ENCODE results near the gene RAET1G.
A peak's percentile ranks its signal among the peaks of the same experiment; 100 is the strongest.
"Not testable (repeated sequence)": the region's sequence is repeated elsewhere in the genome, so short reads cannot be mapped to it uniquely, and the experiment has no call there.

Gene RAET1G

DNA sequence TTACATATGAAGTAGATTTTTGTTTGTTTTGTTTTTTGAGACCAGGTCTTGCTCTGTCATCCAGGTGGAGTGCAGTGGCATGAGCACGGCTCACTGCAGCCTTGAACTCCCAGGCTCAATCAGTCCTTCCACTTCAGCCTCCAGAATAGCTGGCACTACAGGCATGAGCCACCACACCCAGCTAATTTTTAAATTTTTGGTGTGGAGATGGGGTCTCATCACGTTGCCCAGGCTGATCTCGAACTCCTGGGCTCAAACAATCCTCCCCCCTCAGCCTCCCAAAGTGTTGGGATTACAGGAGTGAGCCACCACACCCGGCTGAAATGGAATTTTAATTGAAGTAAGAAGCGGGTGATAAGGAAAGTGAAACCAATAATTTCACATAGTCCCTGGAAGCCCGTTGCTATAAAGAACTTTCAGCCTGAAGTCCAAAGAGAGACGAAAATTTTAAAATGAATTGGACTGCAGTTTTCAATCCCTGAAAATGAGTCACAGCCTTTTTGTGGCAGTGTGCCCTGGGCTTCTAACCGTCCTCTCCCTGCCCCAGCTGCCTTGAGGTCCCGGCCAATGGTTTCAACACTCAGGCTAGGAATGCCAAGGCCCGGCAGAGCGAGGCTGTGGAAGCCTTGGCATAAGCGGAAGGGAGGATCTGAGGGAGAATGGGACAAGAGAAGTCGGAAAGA lies 25.8 kb downstream of the RAET1G start:
- no peak for DNase-seq (ENCODE audit: low read depth)

DNA sequence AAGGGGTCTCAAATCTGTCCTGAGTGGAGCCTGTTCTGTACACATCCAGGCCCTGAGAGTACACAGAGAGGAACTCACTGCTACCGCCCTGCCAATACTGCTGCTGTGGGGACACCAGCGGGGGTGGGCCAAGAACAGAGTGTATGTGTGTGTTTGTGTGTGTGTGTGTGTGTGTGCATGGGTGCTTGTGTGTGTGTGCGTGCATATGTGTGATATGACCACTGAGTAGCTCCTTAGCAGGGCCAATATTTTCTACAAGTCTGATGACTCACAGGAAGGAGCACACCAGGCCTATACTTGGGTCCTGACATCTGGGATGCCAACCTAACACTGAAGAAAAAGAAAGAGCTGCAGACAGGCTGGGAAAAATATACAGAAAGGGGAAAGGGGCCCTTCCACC lies 26.4 kb downstream of the RAET1G start:
- DNase-seq (ENCODE audit: low read depth), result no peak

GRCh38 chr6:149895833-149896271 lies 27.1 kb downstream of the RAET1G start:
- peak; percentile 1 for DNase-seq (ENCODE audit: low read depth)

DNA sequence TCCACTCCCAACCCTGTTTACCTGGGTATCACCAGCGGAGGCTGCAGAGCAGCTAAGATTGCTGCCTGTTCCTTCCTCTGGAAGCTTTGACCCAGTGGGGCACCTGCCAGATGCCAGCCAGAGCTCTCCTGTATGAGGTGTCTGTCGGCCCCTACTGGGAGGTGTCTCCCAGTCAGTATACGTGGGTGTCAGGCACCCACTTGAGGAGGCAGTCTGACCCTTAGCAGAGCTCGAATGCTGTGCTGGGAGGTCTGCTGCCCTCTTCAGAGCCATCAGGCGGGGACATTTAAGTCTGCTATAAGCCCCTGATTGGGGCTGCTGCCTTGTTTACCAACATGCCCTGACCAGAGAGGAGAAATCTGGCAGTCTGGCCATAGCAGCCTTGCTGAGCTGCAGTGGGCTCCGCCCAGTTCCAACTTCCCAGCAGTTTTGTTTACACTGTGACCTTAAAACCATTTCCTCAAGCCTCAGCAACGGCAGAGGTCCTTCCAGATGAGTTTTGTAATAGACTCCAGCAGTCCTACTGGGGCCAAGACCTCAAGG lies 27.8 kb downstream of the RAET1G start:
- DNase-seq (ENCODE audit: low read depth), result no peak

- DNase-seq (ENCODE audit: low read depth), result not testable (repeated sequence)
Observed at GRCh38 chr6:149891864-149892263, 31.1 kb downstream of the RAET1G start.

- DNase-seq (ENCODE audit: low read depth), result no peak
Observed at GRCh38 chr6:149891259-149891658, 31.7 kb downstream of the RAET1G start.

DNA sequence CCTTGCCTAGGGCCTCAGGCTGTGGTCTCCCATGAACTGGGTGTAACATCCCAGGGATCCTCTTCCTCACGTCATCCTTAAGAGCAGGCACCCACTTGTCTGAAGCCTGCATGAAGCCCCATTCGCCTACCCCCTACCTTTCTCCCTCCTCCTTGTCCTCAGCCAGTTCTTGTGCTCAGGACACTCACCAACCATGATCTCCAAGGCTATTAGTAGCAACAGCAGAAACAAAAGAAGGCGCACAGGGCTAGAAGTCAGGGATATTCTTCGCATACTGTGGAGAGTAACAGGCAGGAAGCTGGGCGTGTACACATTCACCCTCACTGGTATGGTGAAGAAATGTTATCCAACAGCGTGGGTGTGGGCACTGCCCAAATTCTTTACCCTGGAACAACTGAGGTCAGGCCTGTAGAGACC lies 32.3 kb downstream of the RAET1G start:
- no peak for DNase-seq (ENCODE audit: low read depth)

DNA sequence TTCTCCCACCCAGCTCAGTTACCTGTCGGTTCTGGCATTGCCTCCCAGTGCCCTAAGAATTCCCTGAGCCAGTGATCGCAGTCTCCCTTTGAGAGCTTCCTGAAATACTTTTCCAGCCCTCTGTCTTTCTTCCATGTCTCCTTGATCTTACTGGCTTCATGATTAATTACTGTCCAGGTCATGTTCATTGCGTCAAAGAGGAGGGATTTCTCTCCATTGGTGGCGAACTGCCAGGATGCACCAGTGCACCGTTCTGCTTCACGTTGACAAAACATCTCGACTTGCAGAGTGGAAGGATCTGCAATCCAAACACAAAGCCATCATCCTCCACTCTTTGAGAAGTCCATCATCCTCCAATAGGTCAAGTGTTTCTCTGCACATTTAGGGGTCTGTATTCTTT lies 33.6 kb downstream of the RAET1G start:
- no peak for DNase-seq (ENCODE audit: low read depth)

- no peak for DNase-seq (ENCODE audit: low read depth)
Observed at GRCh38 chr6:149888659-149889058, 34.3 kb downstream of the RAET1G start.

DNA sequence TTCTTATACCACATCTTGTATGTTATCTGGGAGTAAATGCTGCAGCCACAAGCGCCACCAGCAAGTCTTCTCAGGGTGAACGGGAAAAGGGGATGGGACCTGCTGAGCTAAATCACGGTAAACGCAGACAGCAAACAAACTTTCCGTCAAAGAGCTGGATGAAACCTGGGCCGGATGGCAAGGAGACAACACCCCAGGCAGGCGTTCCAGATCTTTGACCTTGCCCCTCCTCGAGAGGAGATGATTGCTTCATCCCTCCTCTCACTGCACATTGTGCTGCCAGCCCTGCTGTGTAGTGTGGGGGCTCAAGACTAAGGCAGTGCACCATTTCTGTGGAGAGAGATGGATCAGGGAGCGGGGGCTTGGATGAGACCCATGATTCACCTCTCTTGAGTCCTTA lies 34.8 kb downstream of the RAET1G start:
- no peak for DNase-seq (ENCODE audit: low read depth)

GRCh38 chr6:149887343-149887742 lies 35.6 kb downstream of the RAET1G start:
- no peak for DNase-seq (ENCODE audit: low read depth)

- DNase-seq (ENCODE audit: low read depth), result no peak
Observed at GRCh38 chr6:149885888-149886287, 37.0 kb downstream of the RAET1G start.

GRCh38 chr6:149884617-149885016 lies 38.3 kb downstream of the RAET1G start:
- no peak for DNase-seq (ENCODE audit: low read depth)

DNA sequence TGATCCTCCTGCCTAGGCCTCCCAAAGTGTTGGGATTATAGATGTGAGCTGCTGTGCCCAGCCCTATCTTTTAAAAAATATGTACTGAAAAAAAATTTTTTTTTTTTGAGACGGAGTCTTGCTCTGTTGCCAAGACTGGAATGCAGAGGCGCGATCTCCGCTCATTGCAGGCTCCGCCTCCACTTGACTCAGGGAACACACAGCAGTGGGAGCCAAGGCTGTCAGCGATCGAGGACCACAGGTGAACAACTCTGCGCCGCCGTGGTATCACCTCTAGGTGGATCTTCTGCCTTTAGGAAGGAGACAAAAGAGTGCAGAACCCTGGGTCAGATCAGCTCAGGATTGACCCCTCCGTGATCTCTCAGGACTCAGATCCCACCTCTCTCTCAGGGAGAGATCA lies 38.7 kb downstream of the RAET1G start:
- DNase-seq (ENCODE audit: low read depth), result no peak

GRCh38 chr6:149881860-149882259 lies 41.1 kb downstream of the RAET1G start:
- no peak for DNase-seq (ENCODE audit: low read depth)

GRCh38 chr6:149881066-149881766 lies 41.7 kb downstream of the RAET1G start:
- DNase-seq (ENCODE audit: low read depth), result no peak

DNA sequence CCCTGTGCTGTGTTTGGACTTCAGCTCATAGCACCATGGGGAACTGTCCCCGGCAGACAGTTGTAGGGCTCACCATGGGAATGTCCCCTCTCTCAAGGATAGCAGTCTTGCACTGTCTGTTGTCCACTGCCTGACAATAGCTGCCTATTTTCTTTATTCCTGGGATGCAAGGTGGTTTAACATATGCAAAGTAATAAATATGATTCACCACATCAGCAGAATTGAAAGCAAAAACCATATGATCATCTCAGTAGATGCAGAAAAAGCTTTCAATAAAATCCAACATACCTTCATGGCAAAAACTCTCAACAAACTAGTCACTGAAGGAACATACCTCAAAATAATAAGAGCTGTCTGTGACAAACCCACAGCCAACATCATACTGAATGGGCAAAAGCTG lies 45.3 kb downstream of the RAET1G start:
- no peak for DNase-seq (ENCODE audit: low read depth)

- no peak for DNase-seq (ENCODE audit: low read depth)
Observed at GRCh38 chr6:149876241-149876933, 46.5 kb downstream of the RAET1G start.

GRCh38 chr6:149872233-149872632 lies 50.7 kb downstream of the RAET1G start:
- no peak for DNase-seq (ENCODE audit: low read depth)

DNA sequence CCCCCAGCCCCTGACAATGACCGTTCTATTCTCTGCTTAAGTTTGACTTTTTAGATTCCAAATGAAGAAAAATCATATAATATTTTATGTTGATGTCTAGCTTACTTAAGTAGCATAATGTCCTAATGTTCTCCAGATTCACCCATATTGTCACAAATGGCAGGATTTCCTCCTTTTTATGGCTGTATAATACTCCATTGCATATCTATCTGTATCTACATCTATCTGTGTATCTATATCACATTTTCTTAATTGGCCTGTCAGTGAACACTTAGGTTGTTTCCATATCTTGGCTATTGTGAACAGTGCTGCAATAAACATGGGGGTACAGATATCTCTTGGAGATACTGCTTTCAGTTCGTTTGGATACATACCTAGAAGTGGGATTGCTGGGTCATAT lies 51.7 kb downstream of the RAET1G start:
- DNase-seq (ENCODE audit: low read depth), result no peak

DNA sequence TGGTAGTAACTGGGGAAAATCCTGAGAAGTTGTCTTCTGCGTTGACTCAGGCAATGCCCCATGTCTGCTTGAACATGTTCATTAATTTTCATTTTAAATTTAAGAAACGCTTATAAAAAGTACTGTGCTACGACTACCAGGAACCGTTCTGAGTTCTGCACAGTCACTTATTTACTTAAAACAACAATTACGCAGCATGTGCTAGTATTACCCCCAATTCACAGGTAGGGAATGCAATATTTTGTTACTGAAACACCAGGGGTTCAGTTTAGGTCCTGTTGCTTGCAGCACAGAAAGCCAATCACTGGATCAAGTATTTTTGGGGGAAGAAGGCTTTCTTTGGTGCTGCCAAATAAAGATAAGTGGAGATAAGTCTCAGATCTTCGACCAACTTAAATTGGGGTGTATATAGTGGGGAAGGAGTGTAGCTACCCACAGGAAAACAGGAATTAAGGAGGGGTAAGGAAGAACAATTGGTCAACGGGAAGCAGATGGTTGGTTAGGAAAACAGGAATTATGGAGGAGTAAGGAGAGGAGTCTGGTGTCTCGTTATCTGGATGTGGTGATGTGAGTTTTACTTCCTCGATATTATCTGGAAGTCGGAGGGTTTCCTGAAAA lies 53.5 kb downstream of the RAET1G start:
- DNase-seq (ENCODE audit: low read depth), result no peak

DNA sequence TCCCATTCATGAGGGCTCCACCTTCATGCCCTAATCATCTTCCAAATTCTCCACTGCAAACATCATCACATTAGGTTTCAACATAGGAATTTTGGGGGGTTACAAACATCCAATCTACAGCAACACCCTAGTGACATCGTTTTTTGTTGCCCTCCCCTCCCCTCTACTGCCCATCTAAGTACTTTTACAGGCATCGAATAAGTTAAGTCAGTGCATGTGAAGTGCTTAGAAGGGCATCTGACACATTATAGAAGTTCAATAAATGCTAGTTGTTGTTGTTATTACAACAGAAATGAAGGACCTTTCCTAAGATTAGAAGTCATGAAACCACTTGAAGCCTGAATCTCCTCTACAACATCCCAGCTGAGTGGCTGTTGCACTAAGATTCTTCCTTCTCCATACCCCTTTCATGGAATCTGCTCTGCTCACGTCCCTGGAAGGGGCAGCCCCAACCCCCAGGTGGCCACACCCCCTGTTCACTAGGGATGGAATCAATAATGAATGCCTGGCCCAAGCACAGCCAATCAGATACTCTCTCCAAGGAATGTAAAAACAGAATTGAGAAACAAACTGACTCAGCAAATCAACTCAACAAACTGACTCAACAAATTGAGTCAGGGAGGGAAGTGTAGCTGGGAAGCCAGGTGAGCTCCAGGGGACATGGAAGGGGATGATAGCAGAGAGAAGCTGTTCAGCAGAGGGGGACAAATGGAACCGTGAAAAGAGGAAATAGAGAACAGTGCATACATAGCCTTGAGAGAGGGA lies 54.9 kb downstream of the RAET1G start:
- DNase-seq (ENCODE audit: low read depth), result no peak
